22Rv1 (cell line): ENCODE results near the gene ZDBF2.

Experiments used
- ZFX ChIP-seq: fragments of 450-650 bp; IDR thresholded peaks from 2 replicates; pipeline ENCODE4 v1.6.1; 2017; ENCODE audit warnings: antibody characterized with exemption, borderline replicate concordance
- TF ChIP-seq, protein P1 (sequence below): fragments of 450-650 bp; IDR thresholded peaks from 2 replicates; pipeline ENCODE4 v1.5.1; 2017; ENCODE audit warnings: mild to moderate bottlenecking

DNA sequence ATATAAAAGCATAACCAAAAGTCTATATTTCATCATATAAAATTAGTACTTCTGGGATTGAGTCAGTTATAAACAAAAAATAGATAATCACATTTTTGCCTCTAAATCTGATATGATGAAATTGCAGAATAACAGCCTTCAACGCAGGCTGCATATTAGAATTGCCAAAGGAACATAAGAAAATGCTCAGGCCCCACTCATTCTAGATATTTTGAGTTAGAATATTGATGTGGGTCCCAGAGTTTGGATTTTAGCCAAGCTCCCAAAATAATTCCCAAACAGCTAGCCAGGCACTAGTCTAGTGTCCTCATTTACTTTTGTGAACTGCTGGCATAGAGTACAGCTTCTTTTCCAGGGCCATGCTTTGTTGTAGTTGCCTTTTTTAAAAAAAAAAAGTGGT lies 63.5 kb downstream of the ZDBF2 start:
- TF ChIP-seq, protein P1, sequence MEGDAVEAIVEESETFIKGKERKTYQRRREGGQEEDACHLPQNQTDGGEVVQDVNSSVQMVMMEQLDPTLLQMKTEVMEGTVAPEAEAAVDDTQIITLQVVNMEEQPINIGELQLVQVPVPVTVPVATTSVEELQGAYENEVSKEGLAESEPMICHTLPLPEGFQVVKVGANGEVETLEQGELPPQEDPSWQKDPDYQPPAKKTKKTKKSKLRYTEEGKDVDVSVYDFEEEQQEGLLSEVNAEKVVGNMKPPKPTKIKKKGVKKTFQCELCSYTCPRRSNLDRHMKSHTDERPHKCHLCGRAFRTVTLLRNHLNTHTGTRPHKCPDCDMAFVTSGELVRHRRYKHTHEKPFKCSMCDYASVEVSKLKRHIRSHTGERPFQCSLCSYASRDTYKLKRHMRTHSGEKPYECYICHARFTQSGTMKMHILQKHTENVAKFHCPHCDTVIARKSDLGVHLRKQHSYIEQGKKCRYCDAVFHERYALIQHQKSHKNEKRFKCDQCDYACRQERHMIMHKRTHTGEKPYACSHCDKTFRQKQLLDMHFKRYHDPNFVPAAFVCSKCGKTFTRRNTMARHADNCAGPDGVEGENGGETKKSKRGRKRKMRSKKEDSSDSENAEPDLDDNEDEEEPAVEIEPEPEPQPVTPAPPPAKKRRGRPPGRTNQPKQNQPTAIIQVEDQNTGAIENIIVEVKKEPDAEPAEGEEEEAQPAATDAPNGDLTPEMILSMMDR = no peak
- no peak for TF ChIP-seq ZFX
